Left lung (tissue), 10 donors: ENCODE data around the gene SLC25A18. TPM values are rescaled to one million over a fixed set of nuclear protein-coding genes. Genes with fewer than 3 reads are reported as not detected.

ENCODE experiments used
- ATAC-seq: fragments of 200-7000 bp; cut with Tn5 transposase; one replicate; pipeline ENCODE4 v1.9.1; 2020; ENCODE audit warnings: moderate library complexity
- DNase-seq, 4 donors: peaks; one replicate each; pipeline ENCODE4 v3.0.0-alpha.2; 2013 to 2020
- H3K27ac ChIP-seq, 2 donors: fragments of 200-600 bp; sonication (generic) in 1 of 2; one replicate each; pipeline versions ENCODE4 v1.5.0 to v1.8.0; 2020 to 2021
- H3K27me3 ChIP-seq, 2 donors: fragments of 200-600 bp; sonication (generic) in 1 of 2; one replicate each; pipeline versions ENCODE4 v1.5.0 to v1.8.0; 2020 to 2021
- H3K36me3 ChIP-seq, 2 donors: fragments of 200-600 bp; sonication (generic) in 1 of 2; one replicate each; pipeline versions ENCODE4 v1.5.0 to v1.8.0; 2020 to 2021
- H3K4me1 ChIP-seq, 2 donors: fragments of 200-600 bp; one replicate each; pipeline ENCODE4 v1.8.0; 2021
- H3K4me3 ChIP-seq, 2 donors: fragments of 200-600 bp; sonication (generic) in 1 of 2; one replicate each; pipeline versions ENCODE4 v1.5.0 to v1.8.0; 2020 to 2021; ENCODE audit warnings: mild to moderate bottlenecking in 1 of 2
- H3K9me3 ChIP-seq, 2 donors: fragments of 200-600 bp; sonication (generic) in 1 of 2; one replicate each; pipeline versions ENCODE4 v1.5.0 to v1.8.0; 2020 to 2021
- intact Hi-C, 2 donors: fragments of 100-400 bp; cut with DNase I; formaldehyde crosslinking; loops; one replicate each; pipeline versions ENCODE4 v1.11.2 to v1.14.2; 2022
- polyA plus RNA-seq, 6 donors: library from polyadenylated mRNA; unstranded; fragments of 120-200 nt; gene quantifications; one replicate each; pipeline ENCODE4 v1.2.1, GENCODE V29; 2013; ENCODE audit not compliant: insufficient read length in 6 of 6
- total RNA-seq, 2 donors: library from RNA; stranded (reverse); fragmentation: NEBNext Ultra II Directional; extraction: Animal tissue kit (Norgen Biotek cat#: 25700); gene quantifications; one replicate each; pipeline ENCODE4 v1.2.1, GENCODE V29; 2021
- TF ChIP-seq, protein P1 (sequence below), 2 donors: fragments of 200-600 bp; sonication (generic) in 1 of 2; IDR thresholded peaks; one replicate each; pipeline versions ENCODE4 v1.5.0 to v1.8.0; 2021; ENCODE audit warnings: antibody characterized with exemption in 2 of 2
- donor health status: DM: no; HTN: yes; CAD: no.
- donor health status: DM: no; HTN: no; CAD: no.

Gene SLC25A18
- total and polyA plus RNA-seq, 8 donors = 0.26 to 0.56 (median 0.40) TPM

DNA sequence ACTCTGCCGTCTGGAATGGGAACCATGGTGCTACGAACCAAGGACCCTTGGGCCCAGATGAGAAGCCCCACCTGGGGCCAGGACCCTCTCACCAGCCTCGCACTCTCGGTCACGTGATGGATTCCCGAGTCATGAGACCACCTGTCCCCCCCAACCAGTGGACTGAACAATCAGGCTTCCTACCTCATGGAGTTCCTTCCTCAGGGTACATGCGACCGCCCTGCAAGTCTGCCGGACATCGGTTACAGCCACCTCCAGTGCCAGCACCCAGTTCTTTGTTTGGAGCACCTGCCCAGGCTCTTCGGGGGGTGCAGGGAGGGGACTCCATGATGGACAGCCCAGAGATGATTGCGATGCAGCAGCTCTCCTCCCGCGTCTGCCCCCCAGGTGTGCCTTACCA, 20.8 kb upstream of the SLC25A18 start:
- no peaks in the 10 kb centered on the region for H3K9me3 ChIP-seq
- no peak for DNase-seq

DNA sequence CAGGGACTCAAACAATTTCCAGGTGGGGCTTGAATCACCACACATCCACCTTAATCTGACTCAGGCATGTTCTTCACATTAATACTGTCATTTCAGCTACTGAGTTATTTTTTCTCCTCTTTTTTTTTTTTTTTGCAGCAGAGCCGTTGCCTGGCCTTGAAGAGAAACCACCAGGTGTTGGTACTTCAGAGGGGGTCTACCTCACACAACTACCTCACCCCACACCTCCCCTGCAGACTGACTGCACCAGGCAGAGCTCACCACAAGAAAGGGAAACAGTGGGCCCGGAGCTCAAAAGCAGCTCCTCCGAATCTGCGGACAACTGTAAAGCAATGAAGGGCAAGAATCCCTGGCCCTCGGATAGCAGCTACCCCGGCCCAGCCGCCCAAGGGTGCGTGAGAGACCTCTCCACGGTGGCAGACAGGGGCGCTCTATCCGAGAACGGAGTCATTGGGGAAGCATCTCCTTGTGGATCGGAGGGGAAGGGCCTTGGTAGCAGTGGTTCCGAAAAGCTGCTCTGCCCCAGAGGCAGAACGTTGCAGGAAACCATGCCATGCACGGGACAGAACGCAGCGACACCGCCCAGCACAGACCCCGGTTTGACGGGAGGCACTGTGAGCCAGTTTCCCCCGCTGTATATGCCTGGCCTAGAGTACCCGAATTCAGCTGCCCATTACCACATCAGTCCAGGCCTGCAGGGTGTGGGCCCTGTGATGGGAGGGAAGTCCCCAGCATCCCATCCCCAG, 15.1 kb upstream of the SLC25A18 start:
- Histone ChIP-seq H3K4me1 (no peaks in the 10 kb centered on the region), H3K27me3 (no peaks in the 10 kb centered on the region), H3K36me3 (peaks cover 0 to 28% of the 10 kb centered on the region in 2 donors), H3K27ac (no peak overlapping the region), H3K4me3 (no peak overlapping the region), H3K9me3 (no peaks in the 10 kb centered on the region)
- intact Hi-C loops = no loop called here
- no peak for DNase-seq
- TF ChIP-seq, protein P1, sequence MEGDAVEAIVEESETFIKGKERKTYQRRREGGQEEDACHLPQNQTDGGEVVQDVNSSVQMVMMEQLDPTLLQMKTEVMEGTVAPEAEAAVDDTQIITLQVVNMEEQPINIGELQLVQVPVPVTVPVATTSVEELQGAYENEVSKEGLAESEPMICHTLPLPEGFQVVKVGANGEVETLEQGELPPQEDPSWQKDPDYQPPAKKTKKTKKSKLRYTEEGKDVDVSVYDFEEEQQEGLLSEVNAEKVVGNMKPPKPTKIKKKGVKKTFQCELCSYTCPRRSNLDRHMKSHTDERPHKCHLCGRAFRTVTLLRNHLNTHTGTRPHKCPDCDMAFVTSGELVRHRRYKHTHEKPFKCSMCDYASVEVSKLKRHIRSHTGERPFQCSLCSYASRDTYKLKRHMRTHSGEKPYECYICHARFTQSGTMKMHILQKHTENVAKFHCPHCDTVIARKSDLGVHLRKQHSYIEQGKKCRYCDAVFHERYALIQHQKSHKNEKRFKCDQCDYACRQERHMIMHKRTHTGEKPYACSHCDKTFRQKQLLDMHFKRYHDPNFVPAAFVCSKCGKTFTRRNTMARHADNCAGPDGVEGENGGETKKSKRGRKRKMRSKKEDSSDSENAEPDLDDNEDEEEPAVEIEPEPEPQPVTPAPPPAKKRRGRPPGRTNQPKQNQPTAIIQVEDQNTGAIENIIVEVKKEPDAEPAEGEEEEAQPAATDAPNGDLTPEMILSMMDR (IDR thresholded peaks at IDR 0.05) = no peak
- no peak for ATAC-seq

More for the DNA sequence above, 20.8 kb upstream of the SLC25A18 start:
- intact Hi-C loops = no loop called here
- Histone ChIP-seq H3K4me1 (no peaks in the 10 kb centered on the region), H3K27ac (no peak overlapping the region), H3K27me3 (no peaks in the 10 kb centered on the region), H3K4me3 (no peak overlapping the region), H3K36me3 (peaks cover 0 to 22% of the 10 kb centered on the region in 2 donors)
- no peak for ATAC-seq
- TF ChIP-seq, protein P1 (IDR thresholded peaks at IDR 0.05) = no peak

DNA sequence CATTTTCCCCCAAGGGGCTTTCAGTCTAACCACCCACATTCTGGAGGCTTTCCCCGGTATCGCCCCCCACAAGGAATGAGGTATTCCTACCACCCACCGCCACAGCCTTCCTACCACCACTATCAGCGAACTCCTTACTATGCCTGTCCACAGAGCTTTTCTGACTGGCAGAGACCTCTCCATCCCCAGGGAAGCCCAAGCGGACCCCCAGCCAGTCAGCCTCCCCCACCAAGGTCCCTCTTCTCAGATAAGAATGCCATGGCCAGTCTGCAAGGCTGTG, 14.6 kb upstream of the SLC25A18 start:
- ATAC-seq (no peak), DNase-seq (no peak)
- no peaks in the 10 kb centered on the region for H3K9me3 ChIP-seq
- H3K4me3 ChIP-seq = no peak overlapping the region
- intact Hi-C loops = no loop called here
- TF ChIP-seq, protein P1 (IDR thresholded peaks at IDR 0.05) = no peak
- H3K27ac ChIP-seq = no peak overlapping the region
- no peaks in the 10 kb centered on the region for H3K4me1 ChIP-seq
- no peaks in the 10 kb centered on the region for H3K27me3 ChIP-seq
- H3K36me3 ChIP-seq = peaks cover 0 to 23% of the 10 kb centered on the region in 2 donors

DNA sequence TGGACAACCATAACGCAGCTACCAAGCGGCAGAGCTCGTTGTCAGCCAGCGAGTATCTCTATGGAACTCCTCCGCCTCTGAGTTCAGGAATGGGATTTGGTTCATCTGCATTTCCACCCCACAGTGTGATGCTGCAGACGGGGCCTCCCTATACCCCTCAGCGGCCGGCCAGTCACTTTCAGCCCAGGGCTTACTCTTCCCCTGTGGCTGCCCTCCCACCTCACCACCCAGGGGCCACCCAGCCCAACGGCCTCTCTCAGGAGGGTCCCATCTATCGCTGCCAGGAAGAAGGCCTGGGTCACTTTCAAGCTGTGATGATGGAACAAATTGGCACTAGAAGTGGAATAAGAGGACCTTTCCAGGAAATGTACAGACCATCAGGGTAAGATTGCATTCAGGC, 14.1 kb upstream of the SLC25A18 start:
- Histone ChIP-seq H3K9me3 (no peaks in the 10 kb centered on the region), H3K36me3 (peaks cover 0 to 22% of the 10 kb centered on the region in 2 donors), H3K27me3 (no peaks in the 10 kb centered on the region), H3K4me3 (no peak overlapping the region), H3K4me1 (no peaks in the 10 kb centered on the region), H3K27ac (no peak overlapping the region)
- TF ChIP-seq, protein P1 (IDR thresholded peaks at IDR 0.05) = no peak
- intact Hi-C loops = no loop called here
- no peak for DNase-seq
- no peak for ATAC-seq

DNA sequence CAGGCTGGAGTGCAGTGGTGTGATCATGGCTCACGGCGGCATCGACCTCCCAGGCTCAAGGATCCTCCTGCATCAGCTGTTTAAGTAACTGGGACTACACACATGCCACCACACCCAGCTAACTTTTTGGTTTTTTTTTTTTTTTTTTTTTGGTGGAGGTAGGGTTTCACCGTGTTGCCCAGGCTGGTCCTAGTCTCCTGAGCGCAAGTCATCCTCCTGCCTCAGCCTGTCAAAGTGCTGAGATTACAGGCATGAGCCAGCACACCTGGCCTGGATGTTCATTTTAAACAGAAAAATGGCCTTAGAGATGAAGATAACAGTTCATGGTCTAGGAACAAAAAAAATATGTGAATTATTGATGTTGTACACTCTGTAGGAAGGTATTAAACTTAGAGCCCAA, 13.6 kb upstream of the SLC25A18 start:
- H3K4me1 ChIP-seq = no peaks in the 10 kb centered on the region
- H3K27ac ChIP-seq = no peak overlapping the region
- peaks cover 0 to 22% of the 10 kb centered on the region in 2 donors for H3K36me3 ChIP-seq
- ATAC-seq (no peak), DNase-seq (no peak)
- TF ChIP-seq, protein P1 (IDR thresholded peaks at IDR 0.05) = no peak
- no peaks in the 10 kb centered on the region for H3K27me3 ChIP-seq
- intact Hi-C loops = no loop called here
- H3K4me3 ChIP-seq = no peak overlapping the region
- no peaks in the 10 kb centered on the region for H3K9me3 ChIP-seq
